ENCODE measurements around the gene ERBB4.
A peak's percentile ranks its signal among the peaks of the same experiment; 100 is the strongest.

ERBB4 gene

GRCh38 chr2:212359425-212360067 lies 179.1 kb downstream of the ERBB4 start:
- no peak for DNase-seq

DNA sequence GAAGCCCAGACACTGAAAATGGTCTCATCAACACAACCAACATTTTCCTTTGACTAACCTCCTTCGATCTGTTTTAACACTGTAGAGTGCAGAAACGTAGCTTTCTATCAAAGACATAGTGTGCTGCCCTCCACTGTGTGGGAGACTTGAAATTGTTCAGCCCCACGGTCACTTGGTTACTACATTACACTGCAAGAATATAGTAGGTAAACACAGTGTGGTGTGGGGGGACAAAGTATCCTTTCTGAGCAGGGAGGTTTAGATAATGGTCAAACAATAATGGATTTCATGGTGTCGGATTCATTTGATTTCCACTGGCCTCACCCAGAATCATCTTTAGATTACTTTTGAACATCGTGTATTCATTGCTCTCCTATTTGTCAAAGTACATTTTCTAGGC lies 181.0 kb downstream of the ERBB4 start:
- DNase-seq, result no peak

- no peak for DNase-seq
These were observed 184.2 kb downstream of the ERBB4 start for GRCh38 chr2:212354382-212354781.

DNA sequence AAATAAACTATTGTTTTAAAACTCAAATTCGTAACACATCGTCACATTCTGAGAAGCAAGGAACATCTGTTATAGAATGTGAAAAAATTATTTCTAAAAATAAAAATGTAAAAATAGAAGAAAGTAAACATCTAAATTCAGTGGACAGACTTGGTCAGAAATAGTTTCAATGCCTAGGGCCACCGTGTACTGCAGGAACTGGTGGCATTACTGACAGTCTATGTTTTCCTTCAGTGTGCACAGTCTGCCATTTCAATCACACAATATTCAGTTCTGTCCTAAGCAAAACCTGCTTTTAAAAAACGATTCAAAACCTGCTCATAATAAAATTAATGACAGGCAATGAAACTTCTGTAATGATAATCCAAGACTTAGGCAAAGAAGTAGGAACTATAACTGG lies 190.1 kb downstream of the ERBB4 start:
- DNase-seq, result no peak

DNA sequence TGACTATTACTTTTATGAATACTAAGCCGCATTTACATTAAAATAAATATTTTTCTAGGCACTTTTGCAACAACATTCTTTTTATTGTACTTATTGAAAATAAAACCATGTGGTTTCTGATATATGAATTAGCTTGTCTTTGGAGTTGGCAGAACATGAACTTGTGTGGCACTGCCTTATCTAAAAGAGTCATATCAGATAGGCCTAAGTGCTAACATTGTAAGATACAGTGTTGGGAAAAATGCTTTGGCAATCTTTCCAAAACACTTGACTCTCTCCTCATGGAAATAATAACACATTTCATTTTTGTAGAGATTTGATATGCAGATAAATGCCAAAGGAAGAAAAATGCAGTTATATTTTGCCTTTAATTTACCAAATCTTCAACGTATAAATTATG lies 191.7 kb downstream of the ERBB4 start:
- DNase-seq, result no peak

GRCh38 chr2:212345966-212346365 lies 192.6 kb downstream of the ERBB4 start:
- DNase-seq, result no peak

GRCh38 chr2:212344131-212344530 lies 194.5 kb downstream of the ERBB4 start:
- DNase-seq, result no peak

DNA sequence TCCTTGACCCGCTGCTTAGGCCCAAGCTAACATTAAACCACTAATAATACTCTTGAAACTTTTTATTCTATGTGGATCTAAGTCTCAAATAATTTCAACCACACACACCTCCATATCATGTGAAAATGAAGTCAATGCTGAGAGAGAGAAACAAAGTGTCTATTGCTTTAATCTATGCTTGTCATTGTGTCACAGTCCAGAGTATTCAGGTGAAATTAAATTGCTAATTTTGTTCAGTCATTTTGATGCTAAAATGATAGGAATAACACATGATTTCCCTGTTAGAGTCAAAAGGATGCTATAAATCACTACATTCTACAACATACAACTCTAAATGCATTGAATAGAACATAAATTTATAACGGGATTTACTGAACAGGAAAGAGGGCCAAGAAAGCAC lies 195.4 kb downstream of the ERBB4 start:
- no peak for DNase-seq

- DNase-seq, result peak; percentile 30
These were observed 200.9 kb downstream of the ERBB4 start for GRCh38 chr2:212337486-212338343.

- no peak for DNase-seq
These were observed 201.6 kb downstream of the ERBB4 start for GRCh38 chr2:212337036-212337435.

DNA sequence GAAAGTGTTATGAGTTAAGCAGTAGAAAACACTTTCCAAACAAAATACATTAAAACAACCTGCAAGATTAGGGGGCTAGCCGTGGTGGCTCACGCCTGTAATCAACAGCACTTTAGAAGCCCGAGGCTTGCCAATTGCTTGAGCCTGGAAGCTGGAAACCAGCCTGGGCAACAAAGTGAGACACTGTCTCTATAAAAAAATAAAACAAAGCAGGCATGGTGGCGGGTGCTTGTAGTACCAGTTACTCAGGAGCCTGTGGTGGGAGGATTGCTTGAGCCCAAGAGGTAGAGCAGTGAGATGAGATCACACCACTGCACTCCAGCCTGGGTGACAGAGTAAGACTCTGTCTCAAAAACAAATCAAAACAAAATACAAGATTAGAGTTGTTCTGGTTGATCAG lies 208.3 kb downstream of the ERBB4 start:
- DNase-seq, result no peak

DNA sequence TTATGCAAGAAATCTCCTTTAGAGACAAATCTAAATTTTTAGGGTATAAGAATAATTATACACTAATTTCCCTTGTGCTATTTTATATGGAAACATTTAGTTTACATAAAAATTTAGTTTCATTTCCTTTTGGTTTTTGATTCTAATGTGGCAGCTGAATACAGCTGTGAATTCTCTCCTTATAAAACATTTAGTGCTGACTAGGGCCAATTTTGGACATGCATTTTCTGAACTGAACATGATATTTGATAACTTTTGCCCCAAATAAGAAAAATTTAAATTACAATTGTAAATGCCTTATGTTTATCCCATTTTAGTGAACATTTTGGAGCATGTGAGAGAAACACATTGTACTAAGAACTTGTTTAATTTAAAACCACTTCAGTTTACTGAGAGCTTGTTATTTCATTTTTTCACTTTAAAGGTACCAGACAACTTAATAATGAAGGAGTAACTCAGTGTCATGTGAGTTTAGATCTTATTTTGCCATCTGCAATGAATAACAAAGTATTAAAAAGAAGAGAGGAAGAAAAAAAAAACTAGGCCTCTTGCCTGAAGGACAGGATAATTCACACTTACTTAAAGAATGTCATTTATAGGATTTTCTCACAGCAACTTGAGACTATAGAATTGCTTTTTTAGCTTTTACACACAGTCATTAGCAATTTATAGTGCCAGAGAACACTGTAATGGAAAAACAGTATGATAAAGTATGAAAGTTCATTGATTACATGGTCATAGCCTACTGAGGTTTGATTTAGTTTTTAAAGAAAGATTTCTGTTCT lies 209.7 kb downstream of the ERBB4 start:
- no peak for DNase-seq

DNA sequence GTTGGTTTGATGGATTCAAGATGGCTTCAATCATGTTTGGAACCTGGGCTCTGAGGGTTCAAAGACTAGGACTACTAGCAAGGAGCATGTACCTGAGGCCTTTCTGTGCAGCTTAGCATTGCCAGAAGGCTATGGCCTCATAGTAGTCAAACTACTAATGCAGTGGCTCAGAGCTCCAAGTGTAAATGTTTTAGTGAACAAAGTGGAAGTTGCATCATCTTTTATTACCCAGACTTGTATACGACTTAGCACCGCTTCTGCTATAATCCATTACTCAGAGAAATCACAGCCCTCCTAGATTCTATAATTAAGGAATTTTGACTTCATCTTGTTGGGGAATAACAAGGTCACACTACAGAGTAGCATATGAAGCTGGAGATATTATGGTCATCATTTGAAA lies 210.5 kb downstream of the ERBB4 start:
- no peak for DNase-seq

DNA sequence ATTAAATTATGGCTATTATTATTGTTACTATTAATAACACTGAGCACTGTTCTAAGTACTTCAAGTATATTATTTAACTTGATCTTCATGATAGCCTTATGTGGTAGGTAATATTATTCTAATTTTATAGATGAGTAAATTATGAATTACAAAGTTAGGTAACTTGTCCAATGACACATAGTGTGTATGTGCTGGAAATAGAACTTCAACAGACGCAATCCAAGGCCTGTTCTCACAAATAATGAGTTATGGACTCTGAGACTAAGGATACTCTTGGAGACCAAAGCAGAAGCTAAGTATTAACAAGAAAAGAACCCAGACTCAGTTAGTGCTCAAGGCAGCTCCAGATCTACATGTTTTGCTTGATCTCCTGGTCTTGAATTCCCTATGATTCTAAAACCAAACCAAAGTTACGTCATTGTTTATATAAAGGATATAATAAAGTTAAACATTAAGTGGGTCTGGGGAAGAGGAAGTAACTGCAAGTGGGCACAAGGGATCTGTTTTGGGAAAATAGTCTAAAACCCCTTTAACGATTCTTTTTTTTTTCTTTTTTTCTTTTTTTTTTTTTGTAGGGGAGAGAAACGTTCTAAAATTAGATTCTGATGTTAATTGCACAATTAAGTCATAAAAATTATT lies 211.3 kb downstream of the ERBB4 start:
- DNase-seq, result no peak

- DNase-seq, result no peak
These were observed 220.0 kb downstream of the ERBB4 start for GRCh38 chr2:212318636-212319035.

DNA sequence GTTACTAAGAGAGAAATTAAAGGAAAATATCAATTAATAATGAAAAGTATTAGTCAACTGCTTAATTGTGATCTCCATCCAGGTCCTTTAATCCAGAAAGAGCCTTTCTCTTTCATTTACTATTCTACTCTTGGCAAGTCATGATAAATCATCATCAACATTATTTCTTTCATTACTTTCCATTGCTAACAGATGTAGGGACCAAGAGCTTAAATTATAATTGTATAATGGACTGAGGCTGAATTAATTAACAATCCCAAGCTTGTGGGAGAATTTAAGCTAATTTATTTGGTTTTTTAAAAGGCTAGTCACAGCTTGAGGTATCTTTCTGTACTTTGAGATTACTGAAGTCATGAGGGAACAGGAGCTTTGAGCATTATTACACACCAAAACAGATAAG lies 223.9 kb downstream of the ERBB4 start:
- DNase-seq, result no peak

DNA sequence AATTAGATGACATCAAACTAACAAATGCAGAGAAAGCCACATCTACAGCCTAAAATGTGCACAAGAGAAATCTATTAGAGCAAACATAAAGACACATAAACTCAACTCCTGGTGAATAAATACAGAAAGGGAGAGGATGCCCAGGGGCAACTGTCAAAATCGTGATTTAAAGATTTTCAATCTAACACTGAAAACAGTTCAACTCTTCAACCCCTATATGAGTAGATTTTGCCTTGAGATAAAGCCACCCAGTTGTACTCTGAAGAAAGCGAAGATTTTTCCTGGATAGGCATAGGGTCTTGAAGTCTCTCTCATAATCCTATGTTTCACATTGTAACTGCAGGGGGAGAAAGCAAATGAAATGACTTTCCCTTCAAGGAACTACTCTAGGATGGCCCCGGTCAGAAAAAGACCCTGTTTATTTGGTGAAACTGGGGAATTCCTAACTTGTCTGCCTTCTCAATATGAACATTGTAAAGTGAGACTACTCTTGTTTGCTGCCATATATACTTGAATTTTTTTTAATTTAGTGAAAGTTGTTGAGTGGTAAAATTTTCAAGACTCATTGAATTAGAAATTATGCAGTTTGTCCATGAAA lies 226.7 kb downstream of the ERBB4 start:
- no peak for DNase-seq

DNA sequence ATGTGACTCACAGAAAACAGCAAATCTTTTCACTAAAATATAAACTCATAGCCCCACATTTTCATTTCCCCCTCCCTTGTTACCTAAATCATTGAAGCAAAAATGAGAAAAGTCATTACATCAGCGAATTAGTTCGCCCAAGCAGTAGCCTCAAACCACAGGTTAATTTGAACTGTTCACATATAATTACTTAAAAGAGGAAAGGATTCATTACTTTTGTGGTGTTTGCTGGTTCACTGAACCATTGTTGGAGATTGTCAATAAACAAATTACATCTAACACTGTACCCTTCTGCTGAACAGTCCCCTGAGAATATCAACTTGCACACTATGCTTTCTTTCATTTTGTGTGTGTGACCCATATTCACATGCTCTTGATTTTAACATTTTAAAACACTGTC lies 238.7 kb downstream of the ERBB4 start:
- no peak for DNase-seq

DNA sequence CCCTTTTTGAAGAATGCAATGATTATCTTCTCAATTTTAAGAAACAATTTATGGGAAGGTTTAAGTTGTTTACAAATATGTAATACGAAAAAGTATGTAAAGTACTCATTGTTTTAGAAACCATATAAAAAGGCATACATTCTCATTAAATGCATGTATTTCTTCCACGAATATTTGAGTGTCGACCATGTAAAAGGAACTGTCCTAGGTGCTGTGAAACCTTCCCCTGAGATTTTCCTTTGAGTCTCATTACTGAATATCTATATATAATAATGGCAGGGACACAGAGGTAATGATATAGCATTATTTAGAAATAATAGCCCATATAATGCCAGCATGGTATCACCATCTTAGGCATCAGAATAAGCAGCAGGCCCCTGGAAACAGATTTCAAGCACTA lies 239.3 kb downstream of the ERBB4 start:
- no peak for DNase-seq

- no peak for DNase-seq
These were observed 243.0 kb downstream of the ERBB4 start for GRCh38 chr2:212295571-212295970.

DNA sequence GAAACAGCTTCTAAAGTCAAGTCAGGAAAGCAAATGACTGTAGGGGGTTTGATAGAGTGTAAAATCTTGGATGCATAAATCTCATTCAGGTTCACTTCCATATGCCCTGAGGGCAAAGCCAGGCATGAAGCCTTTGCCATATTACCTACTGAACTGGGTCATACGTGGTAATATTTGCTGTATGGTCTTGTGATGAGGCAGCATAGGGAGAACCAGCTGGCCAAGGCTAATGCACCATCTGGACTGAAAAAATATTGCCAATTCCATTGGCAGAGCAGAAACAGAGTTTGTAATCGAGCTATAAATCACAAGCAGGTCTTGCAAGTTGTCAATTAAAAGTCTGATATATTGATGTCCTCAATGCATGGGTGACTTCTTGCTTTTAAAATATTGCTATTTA lies 243.8 kb downstream of the ERBB4 start:
- DNase-seq, result no peak

GRCh38 chr2:212289301-212289700 lies 249.3 kb downstream of the ERBB4 start:
- no peak for DNase-seq

GRCh38 chr2:212288308-212288707 lies 250.3 kb downstream of the ERBB4 start:
- DNase-seq, result no peak

Data from OCI-M1 (cell line).